ENCODE data around the gene PTPN18.
A peak's percentile ranks its signal among the peaks of the same experiment; 100 is the strongest.
"Not testable (repeated sequence)": the region's sequence is repeated elsewhere in the genome, so short reads cannot be mapped to it uniquely, and the experiment has no call there.

PTPN18 gene

GRCh38 chr2:130355578-130356431 lies at the start of gene PTPN18:
Gene PTPN18, plus strand, starts transcription at chr2:130356056. Its CDS starts 52 bp downstream, at chr2:130356108.
- peak; percentile 73 for DNase-seq (ENCODE audit: low spot score)

GRCh38 chr2:130307850-130308249 lies 48.0 kb upstream of the PTPN18 start:
- DNase-seq (ENCODE audit: low spot score) = no peak

GRCh38 chr2:130310881-130311280 lies 45.0 kb upstream of the PTPN18 start:
- no peak for DNase-seq (ENCODE audit: low spot score)

- DNase-seq (ENCODE audit: low spot score) = no peak
Observed at GRCh38 chr2:130313812-130314334, 42.0 kb upstream of the PTPN18 start.

- DNase-seq (ENCODE audit: low spot score) = no peak
Observed at GRCh38 chr2:130314377-130314776, 41.5 kb upstream of the PTPN18 start.

GRCh38 chr2:130316596-130316995 lies 39.3 kb upstream of the PTPN18 start:
- DNase-seq (ENCODE audit: low spot score) = no peak

GRCh38 chr2:130318906-130319305 lies 37.0 kb upstream of the PTPN18 start:
- no peak for DNase-seq (ENCODE audit: low spot score)

- DNase-seq (ENCODE audit: low spot score) = no peak
Observed at GRCh38 chr2:130319536-130319935, 36.3 kb upstream of the PTPN18 start.

GRCh38 chr2:130327703-130328527 lies 27.9 kb upstream of the PTPN18 start:
- DNase-seq (ENCODE audit: low spot score) = no peak

GRCh38 chr2:130328710-130329109 lies 27.1 kb upstream of the PTPN18 start:
- no peak for DNase-seq (ENCODE audit: low spot score)

- peak; percentile 56 for DNase-seq (ENCODE audit: low spot score)
Observed at GRCh38 chr2:130332271-130333073, 23.4 kb upstream of the PTPN18 start.

GRCh38 chr2:130333253-130333652 lies 22.6 kb upstream of the PTPN18 start:
- not testable (repeated sequence) for DNase-seq (ENCODE audit: low spot score)

GRCh38 chr2:130334026-130334425 lies 21.8 kb upstream of the PTPN18 start:
- no peak for DNase-seq (ENCODE audit: low spot score)

GRCh38 chr2:130335226-130335625 lies 20.6 kb upstream of the PTPN18 start:
- DNase-seq (ENCODE audit: low spot score) = no peak

GRCh38 chr2:130336150-130336876 lies 19.5 kb upstream of the PTPN18 start:
- no peak for DNase-seq (ENCODE audit: low spot score)

- peak; percentile 47 for DNase-seq (ENCODE audit: low spot score)
Observed at GRCh38 chr2:130336877-130337734, 18.8 kb upstream of the PTPN18 start.

GRCh38 chr2:130337735-130338325 lies 18.0 kb upstream of the PTPN18 start:
- no peak for DNase-seq (ENCODE audit: low spot score)

- no peak for DNase-seq (ENCODE audit: low spot score)
Observed at GRCh38 chr2:130338793-130339345, 17.0 kb upstream of the PTPN18 start.

Measured in hematopoietic multipotent progenitor cell treated with erythropoietin and hydrocortisone succinate and interleukin-3 and kit ligand, for 17 days (in vitro differentiated cells).